ENCODE results near the gene CBLB.

Gene CBLB

GRCh38 chr3:105608623-105609022 is 260.2 kb downstream of the CBLB start:
- TF ChIP-seq ZNF398 (tag by site-specific recombination; IDR thresholded peaks at IDR 0.05), result no peak
- no peak for TF ChIP-seq OVOL3 (tag by site-specific recombination; IDR thresholded peaks at IDR 0.05)
- TF ChIP-seq ZNF639 (tag by site-specific recombination; IDR thresholded peaks at IDR 0.05), result no peak
- TF ChIP-seq ZNF776 (tag by site-specific recombination; IDR thresholded peaks at IDR 0.05; ENCODE audit: borderline replicate concordance), result no peak
- no peak for TF ChIP-seq ZBTB7A (tag by site-specific recombination; IDR thresholded peaks at IDR 0.05; ENCODE audit: low read depth)
- TF ChIP-seq IKZF3 (tag by site-specific recombination; IDR thresholded peaks at IDR 0.05), result no peak
- no peak for TF ChIP-seq ZNF596 (tag by site-specific recombination; IDR thresholded peaks at IDR 0.05)
- TF ChIP-seq KLF10 (tag by site-specific recombination; IDR thresholded peaks at IDR 0.05), result no peak
- Histone ChIP-seq H3K36me3 (ENCODE audit: control insufficient read depth in 2 of 2, insufficient read depth in 1 of 2, low read length in 2 of 2) (no peaks in the 10 kb centered on the region), H3K4me3 (ENCODE audit: low read depth, low read length) (no peak overlapping the region), H3K27ac (ENCODE audit: extremely low read depth, low read depth, low read length) (no peak overlapping the region), H3K9me3 (ENCODE audit: control insufficient read depth, insufficient read depth, low read depth, low read length) (no peaks in the 10 kb centered on the region), H3K4me1 (ENCODE audit: control insufficient read depth, insufficient read depth, low read length) (no peaks in the 10 kb centered on the region)
- ChIA-PET POLR2A (no interaction called here), CTCF (no interaction called here)

DNA sequence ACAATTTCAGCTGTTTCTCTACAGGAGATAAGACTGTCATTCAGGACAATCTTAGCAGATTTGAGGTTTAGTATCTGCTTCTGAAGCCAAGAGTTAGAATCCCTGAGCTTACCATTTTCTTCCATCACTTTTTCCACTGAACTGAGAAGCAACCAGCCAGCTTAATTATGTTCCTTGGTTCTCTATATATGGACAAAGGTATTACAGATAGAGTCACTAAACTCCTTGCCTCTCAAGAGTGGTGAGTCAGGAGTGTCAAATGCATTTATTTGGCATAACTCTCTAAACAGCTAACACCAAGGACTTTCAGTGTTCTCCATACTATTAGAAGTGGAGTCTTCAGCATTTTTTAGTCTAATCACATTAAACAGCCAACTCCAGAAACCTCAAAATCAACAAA is 262.8 kb downstream of the CBLB start:
- CTCF ChIA-PET, result interaction anchor here (1.0 kb wide), 1 partner anchor 505 kb away, joined by 3 read pairs; no protein-coding TSS in a partner anchor
- no peaks in the 10 kb centered on the region for H3K9me3 ChIP-seq (ENCODE audit: control insufficient read depth, insufficient read depth, low read depth, low read length)
- H3K36me3 ChIP-seq (ENCODE audit: control insufficient read depth in 2 of 2, insufficient read depth in 1 of 2, low read length in 2 of 2), result no peaks in the 10 kb centered on the region
- no peak for TF ChIP-seq ZNF239 (tag by site-specific recombination; IDR thresholded peaks at IDR 0.05)
- no peak for TF ChIP-seq ZNF23 (tag by site-specific recombination; IDR thresholded peaks at IDR 0.05; ENCODE audit: borderline replicate concordance)
- TF ChIP-seq ZNF555 (tag by site-specific recombination; conservative IDR thresholded peaks at IDR 0.05), result no peak
- no peak for TF ChIP-seq PRDM4 (tag by site-specific recombination; IDR thresholded peaks at IDR 0.05)
- no peak for TF ChIP-seq RBAK (tag by site-specific recombination; IDR thresholded peaks at IDR 0.05)
- no peak for TF ChIP-seq ZNF121 (tag by site-specific recombination; IDR thresholded peaks at IDR 0.05)
- TF ChIP-seq ZNF596 (tag by site-specific recombination; IDR thresholded peaks at IDR 0.05), result no peak
- TF ChIP-seq ZNF350 (tag by site-specific recombination; IDR thresholded peaks at IDR 0.05), result no peak
- TF ChIP-seq ZNF248 (tag by site-specific recombination; IDR thresholded peaks at IDR 0.05), result no peak
- TF ChIP-seq ZNF169 (tag by site-specific recombination; IDR thresholded peaks at IDR 0.05), result no peak
- TF ChIP-seq TCF7L2 (IDR thresholded peaks at IDR 0.05; ENCODE audit: borderline replicate concordance, low read depth, low read length), result no peak
- no peak for TF ChIP-seq ZNF830 (tag by site-specific recombination; IDR thresholded peaks at IDR 0.05; ENCODE audit: low read depth)
- TF ChIP-seq ZNF335 (tag by site-specific recombination; conservative IDR thresholded peaks at IDR 0.05), result no peak
- no peak for TF ChIP-seq ZNF701 (tag by site-specific recombination; IDR thresholded peaks at IDR 0.05)
- TF ChIP-seq ZBTB1 (tag by site-specific recombination; IDR thresholded peaks at IDR 0.05), result no peak
- no peak for TF ChIP-seq ZXDB (tag by site-specific recombination; IDR thresholded peaks at IDR 0.05)
- TF ChIP-seq ZNF324 (tag by site-specific recombination; IDR thresholded peaks at IDR 0.05), result no peak
- H3K4me3 ChIP-seq (ENCODE audit: low read depth, low read length), result no peak overlapping the region
- POLR2A ChIA-PET, result no interaction called here
- H3K4me1 ChIP-seq (ENCODE audit: control insufficient read depth, insufficient read depth, low read length), result no peaks in the 10 kb centered on the region
- no peak overlapping the region for H3K27ac ChIP-seq (ENCODE audit: extremely low read depth, low read depth, low read length)

All from HEK293 (cell line).